Measurements from ENCODE around the gene ALDH2.

ALDH2 gene

DNA sequence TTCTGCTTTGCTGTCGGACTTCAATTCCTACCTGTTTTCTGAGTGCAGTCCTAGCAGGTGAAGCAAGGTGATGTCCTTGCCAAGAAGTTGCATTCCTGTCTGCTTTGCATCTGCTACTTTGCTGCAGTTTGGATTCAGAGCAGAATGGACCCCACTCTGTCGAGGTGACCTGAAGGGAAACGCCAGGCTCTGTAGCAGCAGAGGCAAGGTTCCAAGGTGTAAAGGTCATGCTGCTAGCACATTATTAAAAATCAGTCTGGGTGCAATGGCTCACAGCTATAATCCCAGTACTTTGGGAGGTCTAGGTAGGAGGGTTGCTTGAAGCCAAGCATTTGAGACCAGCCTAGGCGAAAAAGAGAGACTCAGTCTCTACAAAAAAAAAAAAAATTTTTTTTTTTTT is 17.3 kb upstream of the ALDH2 start:
- in situ Hi-C loops (cut with MboI; ENCODE audit: low sequenced_read_pairs, unreplicated experiment), result no loop called here
- DNase-seq (ENCODE audit: low spot score), result no peak
- TF ChIP-seq, protein P1, sequence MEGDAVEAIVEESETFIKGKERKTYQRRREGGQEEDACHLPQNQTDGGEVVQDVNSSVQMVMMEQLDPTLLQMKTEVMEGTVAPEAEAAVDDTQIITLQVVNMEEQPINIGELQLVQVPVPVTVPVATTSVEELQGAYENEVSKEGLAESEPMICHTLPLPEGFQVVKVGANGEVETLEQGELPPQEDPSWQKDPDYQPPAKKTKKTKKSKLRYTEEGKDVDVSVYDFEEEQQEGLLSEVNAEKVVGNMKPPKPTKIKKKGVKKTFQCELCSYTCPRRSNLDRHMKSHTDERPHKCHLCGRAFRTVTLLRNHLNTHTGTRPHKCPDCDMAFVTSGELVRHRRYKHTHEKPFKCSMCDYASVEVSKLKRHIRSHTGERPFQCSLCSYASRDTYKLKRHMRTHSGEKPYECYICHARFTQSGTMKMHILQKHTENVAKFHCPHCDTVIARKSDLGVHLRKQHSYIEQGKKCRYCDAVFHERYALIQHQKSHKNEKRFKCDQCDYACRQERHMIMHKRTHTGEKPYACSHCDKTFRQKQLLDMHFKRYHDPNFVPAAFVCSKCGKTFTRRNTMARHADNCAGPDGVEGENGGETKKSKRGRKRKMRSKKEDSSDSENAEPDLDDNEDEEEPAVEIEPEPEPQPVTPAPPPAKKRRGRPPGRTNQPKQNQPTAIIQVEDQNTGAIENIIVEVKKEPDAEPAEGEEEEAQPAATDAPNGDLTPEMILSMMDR (IDR thresholded peaks at IDR 0.05; ENCODE audit: borderline replicate concordance, control extremely low read depth, extremely low read depth, insufficient read depth, missing control alignments), result no peak

GRCh38 chr12:111753144-111753881 is 13.4 kb upstream of the ALDH2 start:
- DNase-seq (ENCODE audit: low spot score), result peak; percentile 80

DNA sequence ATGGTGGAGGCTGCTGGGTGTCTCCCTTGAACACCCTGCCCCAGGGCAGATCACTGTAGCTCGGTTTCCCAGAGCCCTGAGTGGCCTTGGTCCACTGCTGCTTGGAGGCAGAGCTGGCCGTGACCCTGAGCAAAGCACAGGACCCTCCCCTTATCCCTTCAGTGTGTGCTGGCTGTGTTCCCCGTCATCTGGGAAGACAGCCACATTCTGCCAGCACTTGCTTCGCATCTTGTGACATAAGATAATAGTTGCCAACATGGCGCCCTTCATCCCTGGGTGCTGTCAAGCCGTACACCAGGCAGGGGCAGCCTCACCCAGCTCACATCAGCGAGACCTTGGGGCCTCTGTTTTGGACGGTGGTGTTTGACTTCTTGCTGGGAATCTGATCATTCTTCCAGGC is 12.1 kb upstream of the ALDH2 start:
- in situ Hi-C loops (cut with MboI; ENCODE audit: low sequenced_read_pairs, unreplicated experiment), result no loop called here

More at GRCh38 chr12:111753144-111753881, 13.4 kb upstream of the ALDH2 start:
- in situ Hi-C loops (cut with MboI; ENCODE audit: low sequenced_read_pairs, unreplicated experiment), result no loop called here
- TF ChIP-seq, protein P1 (IDR thresholded peaks at IDR 0.05; ENCODE audit: borderline replicate concordance, control extremely low read depth, extremely low read depth, insufficient read depth, missing control alignments), result peak; percentile 64

DNA sequence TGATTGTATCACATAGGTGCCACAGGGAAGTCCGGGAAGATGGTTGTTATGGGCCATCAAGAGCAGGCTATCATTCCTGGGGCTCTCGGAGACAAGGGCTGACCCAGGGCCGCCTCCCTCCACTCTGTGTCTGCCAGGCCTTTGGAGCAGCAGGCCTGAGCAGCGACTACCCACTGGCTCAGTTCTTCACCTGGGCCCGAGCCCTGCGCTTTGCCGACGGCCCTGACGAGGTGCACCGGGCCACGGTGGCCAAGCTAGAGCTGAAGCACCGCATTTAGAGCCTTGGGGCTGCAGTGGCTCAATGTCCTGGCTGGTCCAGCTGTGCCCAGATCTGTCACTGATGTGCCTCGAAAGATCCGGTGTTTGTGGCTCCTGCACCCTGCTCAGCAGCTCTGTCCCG is 10.5 kb upstream of the ALDH2 start:
- no peak for DNase-seq (ENCODE audit: low spot score)
- TF ChIP-seq, protein P1 (IDR thresholded peaks at IDR 0.05; ENCODE audit: borderline replicate concordance, control extremely low read depth, extremely low read depth, insufficient read depth, missing control alignments), result no peak
- in situ Hi-C loops (cut with MboI; ENCODE audit: low sequenced_read_pairs, unreplicated experiment), result no loop called here

More for the DNA sequence above, 12.1 kb upstream of the ALDH2 start:
- TF ChIP-seq, protein P1 (IDR thresholded peaks at IDR 0.05; ENCODE audit: borderline replicate concordance, control extremely low read depth, extremely low read depth, insufficient read depth, missing control alignments), result no peak
- no peak for DNase-seq (ENCODE audit: low spot score)

DNA sequence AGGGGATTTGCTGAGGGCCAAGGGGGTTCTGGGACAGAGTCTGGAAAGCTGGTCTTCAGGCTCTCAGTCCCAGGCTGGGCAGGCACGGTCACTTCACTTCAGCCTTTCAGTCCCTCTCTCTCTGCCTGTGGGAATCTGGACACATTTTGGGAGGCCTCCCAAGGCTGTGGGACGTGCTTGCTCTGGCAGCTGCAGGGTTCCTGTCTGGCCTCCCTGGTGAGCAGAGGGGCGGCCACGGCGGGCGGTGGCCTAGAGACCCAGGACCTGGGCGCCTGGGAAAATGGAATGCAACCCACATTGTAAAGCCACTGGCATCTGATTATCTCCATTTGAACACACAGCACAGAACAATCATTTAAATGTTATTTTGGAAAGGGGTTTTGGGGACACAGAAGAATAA is 10.1 kb upstream of the ALDH2 start:
- DNase-seq (ENCODE audit: low spot score), result no peak
- TF ChIP-seq, protein P1 (IDR thresholded peaks at IDR 0.05; ENCODE audit: borderline replicate concordance, control extremely low read depth, extremely low read depth, insufficient read depth, missing control alignments), result no peak
- in situ Hi-C loops (cut with MboI; ENCODE audit: low sequenced_read_pairs, unreplicated experiment), result no loop called here

DNA sequence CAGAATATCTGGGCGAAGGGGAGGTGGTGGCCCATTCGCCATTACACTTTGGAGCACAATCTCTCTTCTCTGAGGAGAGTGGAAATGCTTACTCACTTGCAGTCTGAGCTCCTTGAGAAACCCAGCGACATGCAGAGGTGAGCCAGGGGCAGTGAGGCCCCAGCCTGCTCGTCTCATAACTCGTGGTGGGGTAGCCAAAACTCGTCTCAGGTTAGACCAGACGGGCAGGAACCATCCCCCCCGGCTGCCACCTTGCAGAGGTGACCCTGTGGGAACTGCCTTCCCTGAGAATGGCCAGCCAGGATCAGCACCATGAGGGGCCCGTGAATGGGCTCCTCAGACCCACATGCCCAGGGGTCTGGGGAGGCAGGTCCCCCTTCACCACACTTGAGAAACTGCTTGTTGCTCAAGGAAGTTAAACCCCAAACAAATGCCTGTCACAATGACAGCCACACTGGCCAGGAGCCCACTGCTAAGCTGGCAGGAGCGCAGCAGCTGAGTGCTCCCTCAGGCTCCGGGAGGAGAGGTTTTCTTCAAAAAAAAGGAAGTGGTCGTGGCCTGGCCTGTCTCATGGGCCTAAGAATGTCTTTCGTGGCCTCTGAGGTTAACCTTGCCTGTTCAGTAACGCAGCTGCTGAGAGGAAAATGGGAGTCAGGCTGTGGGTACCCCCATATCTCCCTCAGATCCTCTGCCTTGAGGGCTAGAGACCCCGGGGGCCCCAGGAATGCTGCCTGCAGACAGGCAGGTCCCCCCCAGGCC is 9.2 kb upstream of the ALDH2 start:
- DNase-seq (ENCODE audit: low spot score), result peak; percentile 71
- TF ChIP-seq, protein P1 (IDR thresholded peaks at IDR 0.05; ENCODE audit: borderline replicate concordance, control extremely low read depth, extremely low read depth, insufficient read depth, missing control alignments), result no peak
- in situ Hi-C loops (cut with MboI; ENCODE audit: low sequenced_read_pairs, unreplicated experiment), result no loop called here

Measured in GM13976 (cell line).